ENCODE data around the gene MYH7B. TPM values are rescaled to one million over a fixed set of nuclear protein-coding genes. Genes with fewer than 3 reads are reported as not detected.

Gene MYH7B
- total and polyA plus RNA-seq, 2 donors (not counting 3 experiments of a cell fraction or from before 2014, with no cell fraction given), result 0.03 TPM; not detected in 1

GRCh38 chr20:35000922-35001595, 45.4 kb downstream of the MYH7B start:
- BruUV-seq (replicated peaks), result no TSS peak
- no peak for DNase-seq (ENCODE audit: low read depth, low spot score)
- no peak overlapping the region for H3K4me3 ChIP-seq (replicated peaks in 1 of 3; ENCODE audit: insufficient read depth in 1 of 3, low read depth in 1 of 3, low read length in 3 of 3)
- no peak overlapping the region for H3K9ac ChIP-seq (replicated peaks; ENCODE audit: extremely low read depth, insufficient read depth, low read length)
- ChIA-PET CTCF (interaction anchor here (0.6 to 3.8 kb wide), 9 partner anchors 16 to 166 kb away, joined by 3 to 31 read pairs (median 3); partner anchors contain the start of gene GGT7), POLR2A (interaction anchor here (0.5 to 1.1 kb wide), 2 partner anchors 16 to 125 kb away, joined by 3 read pairs; partner anchors contain the start of gene ACSS2)
- TF ChIP-seq CTCF (IDR thresholded peaks at IDR 0.05; ENCODE audit: extremely low read depth in 1 of 2, insufficient read depth in 1 of 2, low read depth in 1 of 2, low read length in 2 of 2) (no peak), GATA2 (IDR thresholded peaks at IDR 0.05; ENCODE audit: insufficient read depth, insufficient read length, low read depth, low read length) (no peak), MYC (IDR thresholded peaks at IDR 0.05; ENCODE audit: low read depth, low read length) (no peak), POLR2A (IDR thresholded peaks at IDR 0.05; ENCODE audit: low read depth, low read length) (no peak), JUN (IDR thresholded peaks at IDR 0.05; ENCODE audit: borderline replicate concordance, insufficient read depth, insufficient read length, low read depth) (no peak), FOS (IDR thresholded peaks at IDR 0.05; ENCODE audit: borderline replicate concordance, insufficient read depth, low read length) (no peak), MAX (IDR thresholded peaks at IDR 0.05; ENCODE audit: insufficient read depth, insufficient read length) (no peak)
- H3K27me3 ChIP-seq (ENCODE audit: control insufficient read depth in 2 of 2, insufficient read depth in 2 of 2, low read length in 2 of 2), result no peaks in the 10 kb centered on the region
- no peak overlapping the region for H2AFZ ChIP-seq (ENCODE audit: low read depth, low read length)
- H3K27ac ChIP-seq (ENCODE audit: insufficient read depth, low read depth, low read length), result no peak overlapping the region
- FAIRE-seq, result no peak
- no peaks in the 10 kb centered on the region for H4K20me1 ChIP-seq (replicated peaks; ENCODE audit: control insufficient read depth, extremely low read depth, insufficient read depth, low read length)
- intact Hi-C loops (cut with micrococcal nuclease), result no loop called here
- peaks cover 3 to 86% of the 10 kb centered on the region in 2 experiments for H3K36me3 ChIP-seq (ENCODE audit: control insufficient read depth in 2 of 2, extremely low read depth in 1 of 2, insufficient read depth in 2 of 2, low read length in 2 of 2)
- dilution Hi-C loops (cut with MboI; ENCODE audit: extremely low pct_ligation_motif_present, low sequenced_read_pairs), result no loop called here
- H3K4me2 ChIP-seq (ENCODE audit: insufficient read depth, low read length), result no peak overlapping the region
- no peaks in the 10 kb centered on the region for H3K9me3 ChIP-seq (replicated peaks; ENCODE audit: control insufficient read depth, insufficient read depth, low read length)
- H3K9me1 ChIP-seq (replicated peaks; ENCODE audit: control insufficient read depth, extremely low read depth, insufficient read depth, low read length), result no peaks in the 10 kb centered on the region
- H3K4me1 ChIP-seq (ENCODE audit: control insufficient read depth, extremely low read depth, insufficient read depth, low read length), result no peaks in the 10 kb centered on the region
- no peaks in the 10 kb centered on the region for H3K79me2 ChIP-seq (ENCODE audit: control insufficient read depth, insufficient read depth, low read length)
